ENCODE data around the gene SMAP1.

The SMAP1 gene

GRCh38 chr6:70844301-70844700 is 176.6 kb downstream of the SMAP1 start:
- no peak for DNase-seq

GRCh38 chr6:70846207-70846835 is 178.6 kb downstream of the SMAP1 start:
- no peak for DNase-seq

- no peak for DNase-seq
Observed at GRCh38 chr6:70847106-70848084, 179.7 kb downstream of the SMAP1 start.

- no peak for DNase-seq
Observed at GRCh38 chr6:70849348-70850069, 181.8 kb downstream of the SMAP1 start.

GRCh38 chr6:70852667-70853246 is 185.1 kb downstream of the SMAP1 start:
- DNase-seq = no peak

- no peak for DNase-seq
Observed at GRCh38 chr6:70857387-70858077, 189.8 kb downstream of the SMAP1 start.

GRCh38 chr6:70860045-70860444 is 192.4 kb downstream of the SMAP1 start:
- DNase-seq = no peak

GRCh38 chr6:70860920-70861319 is 193.2 kb downstream of the SMAP1 start:
- no peak for DNase-seq

GRCh38 chr6:70863343-70863742 is 195.7 kb downstream of the SMAP1 start:
- no peak for DNase-seq

GRCh38 chr6:70864401-70864800 is 196.7 kb downstream of the SMAP1 start:
- DNase-seq = no peak

GRCh38 chr6:70872469-70872868 is 204.8 kb downstream of the SMAP1 start:
- DNase-seq = no peak

- no peak for DNase-seq
Observed at GRCh38 chr6:70874181-70874913, 206.7 kb downstream of the SMAP1 start.

GRCh38 chr6:70879496-70879895 is 211.8 kb downstream of the SMAP1 start:
- DNase-seq = no peak

GRCh38 chr6:70884074-70884983 is 216.6 kb downstream of the SMAP1 start:
- DNase-seq = peak; percentile 77

- no peak for DNase-seq
Observed at GRCh38 chr6:70886071-70886470, 218.4 kb downstream of the SMAP1 start.

GRCh38 chr6:70886661-70887060 is 219.0 kb downstream of the SMAP1 start:
- no peak for DNase-seq

- no peak for DNase-seq
Observed at GRCh38 chr6:70889270-70889669, 221.6 kb downstream of the SMAP1 start.

- no peak for DNase-seq
Observed at GRCh38 chr6:70894001-70894400, 226.3 kb downstream of the SMAP1 start.

- no peak for DNase-seq
Observed at GRCh38 chr6:70900047-70900446, 232.4 kb downstream of the SMAP1 start.

GRCh38 chr6:70901324-70901723 is 233.6 kb downstream of the SMAP1 start:
- no peak for DNase-seq
